ENCODE data around the gene FCHO2.

DNA sequence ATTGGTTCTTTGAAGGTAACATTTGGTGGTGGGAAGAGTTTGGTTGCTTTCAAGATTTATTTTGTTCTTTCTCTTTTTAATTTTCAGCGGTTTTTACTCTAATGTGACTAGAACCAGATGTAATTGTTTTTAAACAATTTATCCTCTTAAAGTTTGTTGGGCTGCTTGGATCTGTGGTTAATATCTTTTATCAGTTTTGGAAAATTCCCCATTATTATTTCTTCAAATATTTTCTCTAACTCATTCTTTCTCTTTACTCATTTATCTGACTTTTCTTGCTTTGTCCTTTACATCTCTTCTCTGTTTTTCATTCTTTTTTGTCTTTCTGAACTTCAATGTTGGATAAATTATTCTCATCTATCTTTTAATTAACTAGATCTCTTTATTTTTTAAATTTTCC lies 29.9 kb downstream of the FCHO2 start:
- no peak for TF ChIP-seq TAF1 (IDR thresholded peaks at IDR 0.05; ENCODE audit: borderline replicate concordance, insufficient read depth, low read length)
- TF ChIP-seq POLR2AphosphoS5 (IDR thresholded peaks at IDR 0.05; ENCODE audit: low read depth, low read length) = no peak
- no peak for TF ChIP-seq FOXP2 (optimal IDR thresholded peaks at IDR 0.05; ENCODE audit: borderline replicate concordance, extremely low read depth, extremely low read length, insufficient read depth)
- TF ChIP-seq, protein P1, sequence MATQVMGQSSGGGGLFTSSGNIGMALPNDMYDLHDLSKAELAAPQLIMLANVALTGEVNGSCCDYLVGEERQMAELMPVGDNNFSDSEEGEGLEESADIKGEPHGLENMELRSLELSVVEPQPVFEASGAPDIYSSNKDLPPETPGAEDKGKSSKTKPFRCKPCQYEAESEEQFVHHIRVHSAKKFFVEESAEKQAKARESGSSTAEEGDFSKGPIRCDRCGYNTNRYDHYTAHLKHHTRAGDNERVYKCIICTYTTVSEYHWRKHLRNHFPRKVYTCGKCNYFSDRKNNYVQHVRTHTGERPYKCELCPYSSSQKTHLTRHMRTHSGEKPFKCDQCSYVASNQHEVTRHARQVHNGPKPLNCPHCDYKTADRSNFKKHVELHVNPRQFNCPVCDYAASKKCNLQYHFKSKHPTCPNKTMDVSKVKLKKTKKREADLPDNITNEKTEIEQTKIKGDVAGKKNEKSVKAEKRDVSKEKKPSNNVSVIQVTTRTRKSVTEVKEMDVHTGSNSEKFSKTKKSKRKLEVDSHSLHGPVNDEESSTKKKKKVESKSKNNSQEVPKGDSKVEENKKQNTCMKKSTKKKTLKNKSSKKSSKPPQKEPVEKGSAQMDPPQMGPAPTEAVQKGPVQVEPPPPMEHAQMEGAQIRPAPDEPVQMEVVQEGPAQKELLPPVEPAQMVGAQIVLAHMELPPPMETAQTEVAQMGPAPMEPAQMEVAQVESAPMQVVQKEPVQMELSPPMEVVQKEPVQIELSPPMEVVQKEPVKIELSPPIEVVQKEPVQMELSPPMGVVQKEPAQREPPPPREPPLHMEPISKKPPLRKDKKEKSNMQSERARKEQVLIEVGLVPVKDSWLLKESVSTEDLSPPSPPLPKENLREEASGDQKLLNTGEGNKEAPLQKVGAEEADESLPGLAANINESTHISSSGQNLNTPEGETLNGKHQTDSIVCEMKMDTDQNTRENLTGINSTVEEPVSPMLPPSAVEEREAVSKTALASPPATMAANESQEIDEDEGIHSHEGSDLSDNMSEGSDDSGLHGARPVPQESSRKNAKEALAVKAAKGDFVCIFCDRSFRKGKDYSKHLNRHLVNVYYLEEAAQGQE (IDR thresholded peaks at IDR 0.05; ENCODE audit: insufficient read depth in 1 of 2, low read depth in 2 of 2, low read length in 2 of 2) = no peak
